CD4-positive, alpha-beta T cell treated with Interleukin-15 for 1 hour (primary cell): ENCODE measurements around the gene PTPN11.
"Not testable (repeated sequence)": the region's sequence is repeated elsewhere in the genome, so short reads cannot be mapped to it uniquely, and the experiment has no call there.

Experiments
- DNase-seq: peaks from one replicate; pipeline ENCODE4 v3.0.0-alpha.2; 2020

The PTPN11 gene

GRCh38 chr12:112457142-112457541, 38.4 kb downstream of the PTPN11 start:
- DNase-seq = not testable (repeated sequence)

DNA sequence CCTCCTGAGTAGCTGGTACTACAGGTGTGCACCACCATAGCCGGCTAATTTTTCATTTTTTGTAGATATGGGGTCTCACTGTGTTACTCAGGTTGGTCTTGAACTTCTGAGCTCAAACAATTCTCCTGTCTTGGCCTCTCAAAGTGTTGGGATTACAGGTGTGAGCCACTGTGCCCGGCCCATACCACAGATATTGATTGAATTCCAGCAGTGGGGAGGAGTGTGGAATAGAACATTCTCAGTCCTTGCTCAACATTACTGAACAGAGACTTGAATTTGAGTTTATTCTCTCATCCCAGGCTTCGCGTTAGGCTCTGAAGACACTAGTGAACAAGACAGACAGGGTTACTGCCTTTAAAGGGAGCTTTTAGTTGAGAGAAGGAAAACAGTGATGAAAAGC, 39.6 kb downstream of the PTPN11 start:
- DNase-seq = no peak

GRCh38 chr12:112458751-112459150, 40.0 kb downstream of the PTPN11 start:
- DNase-seq = no peak

DNA sequence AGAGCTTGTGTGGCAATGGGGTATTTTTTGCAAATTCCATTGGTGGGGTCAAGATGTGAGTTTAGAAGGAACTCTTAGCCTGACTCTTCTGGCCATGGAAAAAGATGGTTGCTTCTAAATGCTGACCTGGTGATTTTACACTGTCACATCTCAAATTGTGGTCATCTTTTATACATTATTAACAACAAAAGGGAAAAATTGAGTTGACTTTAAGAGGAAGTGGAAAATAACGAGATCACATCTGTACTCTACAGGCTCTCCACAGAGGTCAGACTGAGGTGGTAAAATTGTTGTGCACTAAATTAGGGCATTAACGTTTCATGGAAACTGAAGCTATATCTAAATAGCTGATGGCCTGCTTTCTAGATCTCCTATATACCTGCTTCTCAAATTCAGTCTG, 44.7 kb downstream of the PTPN11 start:
- DNase-seq = no peak

GRCh38 chr12:112464605-112465004, 45.9 kb downstream of the PTPN11 start:
- DNase-seq = no peak

DNA sequence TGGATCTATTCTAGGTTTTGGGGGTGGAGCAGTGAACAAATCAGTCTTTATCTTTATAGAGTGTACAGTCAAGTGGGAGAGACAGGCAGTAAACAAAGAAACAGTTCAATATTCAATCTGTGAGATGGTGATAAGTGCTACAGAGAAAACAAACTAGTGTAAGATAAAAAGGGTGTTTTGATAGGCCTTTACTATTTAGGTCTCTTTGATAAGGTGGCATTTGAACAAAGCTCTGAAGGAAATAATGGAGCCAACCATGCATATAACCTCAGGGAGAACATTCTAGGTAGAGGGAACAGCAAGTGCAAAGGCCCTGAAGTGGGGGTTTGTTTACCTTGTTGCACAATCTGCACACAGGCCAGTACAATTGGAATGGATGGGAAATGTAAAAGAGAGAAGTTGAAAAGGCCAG, 47.3 kb downstream of the PTPN11 start:
- no peak for DNase-seq

DNA sequence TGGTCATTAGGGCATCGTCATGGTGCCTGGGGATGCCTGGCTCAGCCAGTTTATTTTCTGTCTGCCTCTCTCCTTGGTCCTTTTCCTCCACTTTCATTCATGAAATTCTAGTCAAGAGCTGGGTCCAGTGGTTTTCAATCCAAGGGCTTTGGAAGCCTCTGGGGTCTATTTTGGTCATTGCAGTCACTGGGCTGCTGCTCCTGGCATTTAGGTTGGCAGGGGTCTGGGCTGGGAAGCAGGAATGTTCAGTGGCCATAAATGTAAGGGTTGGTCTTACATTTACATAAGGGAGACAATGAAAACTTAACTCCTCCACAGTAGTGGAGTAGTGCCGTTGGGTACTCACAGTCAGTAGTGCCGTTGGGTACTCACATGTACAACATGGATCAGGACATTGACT, 48.1 kb downstream of the PTPN11 start:
- DNase-seq = no peak

DNA sequence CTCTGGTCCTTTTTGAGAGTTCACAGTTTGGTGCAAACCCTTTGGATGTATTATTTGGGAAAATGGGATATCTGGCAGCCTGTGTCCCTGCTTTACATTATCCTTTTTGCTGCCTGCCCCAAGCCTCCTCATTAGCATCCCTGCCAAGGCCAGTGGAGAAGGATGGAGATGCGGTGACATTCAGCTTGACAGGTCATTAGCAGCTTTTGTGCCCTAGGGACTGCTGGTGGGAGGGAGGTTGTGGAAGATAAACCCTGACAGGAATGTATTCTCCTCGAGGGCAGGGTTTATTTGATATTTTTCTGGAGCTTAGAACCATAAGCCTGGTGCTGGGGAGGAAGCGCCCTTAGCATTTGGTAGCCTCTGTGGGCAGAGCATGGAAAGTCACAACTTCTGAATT, 49.3 kb downstream of the PTPN11 start:
- no peak for DNase-seq

DNA sequence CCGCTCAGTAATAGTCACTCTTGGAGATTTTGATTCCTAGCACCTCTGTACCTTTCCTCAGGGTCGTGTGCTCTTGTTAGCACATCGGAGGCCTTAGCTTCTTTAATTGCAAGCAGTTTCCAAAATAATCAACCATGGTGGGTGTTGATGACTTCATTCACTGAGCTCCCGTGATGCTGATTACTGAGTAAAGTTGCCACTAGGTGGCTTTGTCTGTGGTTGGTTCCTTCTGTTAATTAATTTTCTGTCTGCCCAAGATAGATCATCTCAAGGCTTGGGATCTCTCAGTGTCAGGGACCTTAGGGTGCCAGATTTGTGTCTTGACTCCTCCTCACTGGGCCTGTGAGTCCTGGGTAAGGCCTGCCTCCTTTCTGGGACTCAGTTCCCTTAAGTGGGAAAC, 54.3 kb downstream of the PTPN11 start:
- no peak for DNase-seq

DNA sequence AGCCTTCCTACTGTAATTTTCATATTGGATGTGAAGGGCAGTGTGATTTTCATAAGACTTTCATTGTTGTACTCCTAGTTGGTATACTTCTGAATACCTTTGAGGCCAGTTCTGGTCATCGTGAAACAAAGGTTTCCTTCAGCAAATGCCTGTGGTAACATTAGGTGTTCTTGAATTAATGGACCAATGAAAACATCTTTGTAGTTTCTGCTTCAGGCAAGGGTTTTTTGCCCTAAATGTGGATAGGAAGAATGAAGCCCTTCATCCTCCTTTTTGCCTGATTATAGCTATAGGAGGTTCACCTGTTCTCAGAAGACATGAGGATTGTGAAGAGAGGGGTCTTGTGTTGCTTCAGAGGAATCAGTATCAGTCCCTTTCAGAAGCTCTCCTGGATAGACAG, 60.7 kb downstream of the PTPN11 start:
- DNase-seq = no peak

DNA sequence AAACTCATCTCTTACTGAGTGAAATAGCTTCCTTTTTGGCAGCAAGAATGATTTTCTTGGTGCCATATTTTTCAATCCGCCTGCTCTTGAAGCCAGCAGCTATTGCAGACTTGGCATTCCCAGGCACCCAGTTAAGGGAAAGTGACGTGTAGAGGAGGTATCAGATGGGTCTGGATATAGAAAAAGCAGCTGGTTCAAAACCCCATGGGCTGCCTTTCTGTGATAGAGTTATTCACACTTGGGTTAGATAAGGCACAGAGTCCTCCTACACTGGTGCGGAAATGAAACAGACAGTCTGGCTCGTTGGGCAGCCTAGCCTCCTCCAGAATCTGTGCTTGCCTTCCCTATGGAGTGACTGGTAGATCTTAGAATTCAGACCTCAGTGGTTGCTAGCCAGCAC, 62.2 kb downstream of the PTPN11 start:
- no peak for DNase-seq

DNA sequence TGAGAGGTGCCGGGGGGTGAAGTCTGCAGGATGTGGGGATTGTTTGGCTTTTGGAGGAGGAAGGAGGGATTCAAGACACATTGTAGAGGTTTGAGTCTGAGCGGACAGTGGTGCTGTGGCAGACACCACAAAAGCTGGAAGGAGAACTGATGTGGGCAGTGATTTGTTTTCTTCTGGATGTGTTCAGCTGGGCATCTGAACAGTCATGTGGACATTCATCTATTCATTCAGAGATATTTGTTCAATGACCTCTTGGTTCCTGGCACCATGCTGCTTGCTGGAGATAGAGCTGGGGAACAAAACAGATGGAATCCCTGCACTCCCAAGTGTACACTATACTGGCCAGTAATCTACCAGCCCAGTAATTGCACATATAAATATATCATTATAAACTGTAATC, 64.0 kb downstream of the PTPN11 start:
- no peak for DNase-seq

DNA sequence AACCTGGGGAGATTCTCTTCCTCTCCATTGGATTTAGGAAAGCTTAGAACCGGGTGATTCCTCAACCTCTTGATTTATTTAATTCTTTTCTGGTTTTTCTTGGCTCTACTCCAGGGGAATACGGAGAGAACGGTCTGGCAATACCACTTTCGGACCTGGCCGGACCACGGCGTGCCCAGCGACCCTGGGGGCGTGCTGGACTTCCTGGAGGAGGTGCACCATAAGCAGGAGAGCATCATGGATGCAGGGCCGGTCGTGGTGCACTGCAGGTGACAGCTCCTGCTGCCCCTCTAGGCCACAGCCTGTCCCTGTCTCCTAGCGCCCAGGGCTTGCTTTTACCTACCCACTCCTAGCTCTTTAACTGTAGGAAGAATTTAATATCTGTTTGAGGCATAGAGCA, 67.6 kb downstream of the PTPN11 start:
- DNase-seq = no peak

GRCh38 chr12:112488257-112488876, 69.6 kb downstream of the PTPN11 start:
- no peak for DNase-seq

DNA sequence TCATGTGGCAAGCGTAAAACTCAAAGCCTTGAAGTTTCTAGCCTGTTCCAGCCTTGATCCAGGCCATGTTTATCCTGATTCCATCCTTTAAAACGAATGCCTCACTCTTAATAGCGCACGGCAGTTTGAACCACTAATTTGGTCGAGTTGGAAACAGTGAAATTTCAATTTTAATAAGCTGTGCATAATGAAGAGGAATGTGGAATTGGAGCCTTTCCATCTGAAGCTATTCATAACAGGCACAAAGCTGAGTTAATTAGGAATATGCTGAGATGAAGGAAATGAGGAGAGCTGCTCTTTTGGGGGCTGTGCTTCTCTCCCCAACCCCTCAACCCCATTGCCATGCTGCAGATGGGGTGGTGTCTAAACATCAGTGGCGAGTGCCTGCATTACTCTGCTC, 70.7 kb downstream of the PTPN11 start:
- DNase-seq = no peak

DNA sequence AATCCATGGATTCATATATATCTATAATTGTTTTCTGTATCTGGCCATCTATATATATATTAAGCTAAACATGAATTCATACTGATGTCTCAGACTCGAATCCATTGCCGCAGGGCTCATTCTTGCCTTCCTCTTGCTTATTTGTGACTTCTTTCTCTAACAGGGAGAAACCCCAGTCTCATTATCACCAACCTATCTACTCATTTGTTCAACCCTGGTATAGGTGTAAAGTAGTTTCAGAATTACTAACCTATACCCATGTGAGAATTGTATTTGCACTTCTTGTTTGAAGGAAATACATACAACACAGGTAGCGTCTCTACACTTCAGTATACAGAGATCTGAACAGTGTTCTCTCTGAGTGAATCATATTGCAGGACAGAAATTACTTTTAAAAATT, 77.7 kb downstream of the PTPN11 start:
- no peak for DNase-seq

DNA sequence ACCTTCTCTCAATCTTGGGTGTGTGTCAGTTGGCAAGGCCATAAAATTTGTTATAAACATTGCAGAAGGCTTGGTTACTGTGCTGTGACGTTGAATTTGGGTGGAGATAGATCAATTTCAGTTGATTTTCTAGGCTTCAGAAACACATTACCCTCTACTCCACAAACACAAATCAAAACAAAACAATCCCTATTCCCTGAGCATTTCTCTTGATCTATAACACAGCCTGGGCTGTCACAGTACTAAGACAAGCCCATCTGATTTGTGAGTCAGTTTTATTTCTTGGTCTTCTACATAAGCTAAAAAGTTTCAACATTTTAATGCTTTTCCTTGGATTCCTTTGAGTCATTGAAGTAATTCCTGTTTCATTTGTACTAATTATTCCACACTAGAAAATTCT, 79.8 kb downstream of the PTPN11 start:
- no peak for DNase-seq

DNA sequence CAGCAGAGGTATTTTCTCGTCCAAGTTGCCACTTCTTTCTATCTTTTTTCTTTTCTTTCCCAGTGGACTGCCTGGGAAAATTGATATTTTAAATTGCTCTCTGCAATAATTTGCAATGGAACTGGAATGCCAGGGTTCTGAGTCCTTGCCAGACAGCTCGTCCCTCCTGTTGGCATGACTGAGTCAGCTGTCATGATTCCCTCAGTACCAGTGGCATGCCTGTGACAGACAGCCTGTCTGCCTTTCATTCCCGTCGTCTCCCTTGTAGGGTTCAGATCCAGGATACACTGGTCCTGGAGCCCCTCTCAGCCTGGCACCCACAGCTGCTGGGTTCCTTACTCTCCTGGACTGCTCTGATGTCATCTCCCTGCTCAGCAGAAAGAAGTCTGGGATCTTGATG, 84.8 kb downstream of the PTPN11 start:
- DNase-seq = no peak

- no peak for DNase-seq
These were observed 87.9 kb downstream of the PTPN11 start for GRCh38 chr12:112506513-112507166.

- DNase-seq = no peak
These were observed 94.7 kb downstream of the PTPN11 start for GRCh38 chr12:112513471-112513870.

- DNase-seq = no peak
These were observed 95.7 kb downstream of the PTPN11 start for GRCh38 chr12:112514456-112514855.

GRCh38 chr12:112514926-112515642, 96.3 kb downstream of the PTPN11 start:
- DNase-seq = no peak

GRCh38 chr12:112515868-112516267, 97.1 kb downstream of the PTPN11 start:
- no peak for DNase-seq

DNA sequence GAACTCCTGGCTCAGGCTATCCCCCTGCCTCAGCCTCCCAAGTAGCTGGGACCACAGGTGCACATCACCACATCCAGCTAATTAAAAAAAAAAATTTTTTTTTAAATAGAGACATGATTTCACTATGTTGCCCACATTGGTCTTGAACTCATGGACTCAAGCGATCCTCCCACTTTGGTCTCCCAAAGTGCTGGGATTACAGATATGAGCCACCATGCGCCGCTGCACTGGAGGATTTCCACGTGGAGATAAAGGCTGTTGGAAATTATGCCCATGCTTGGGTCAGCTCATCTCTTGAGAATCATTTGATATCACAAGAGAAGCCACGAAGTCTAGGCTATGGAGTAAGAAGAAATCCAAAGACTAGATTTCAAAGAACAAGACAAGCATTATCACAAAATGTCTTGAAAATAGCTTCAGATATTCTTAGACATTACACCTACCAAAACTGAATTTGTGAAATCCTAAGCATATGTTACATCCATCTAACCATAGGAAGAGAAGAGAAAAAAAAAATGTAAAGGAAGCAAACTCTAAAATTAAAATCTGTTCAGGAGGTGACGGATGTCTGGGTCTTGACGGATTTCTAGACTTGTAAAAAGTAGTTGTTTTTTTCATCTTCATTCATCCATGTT, 99.1 kb downstream of the PTPN11 start:
- DNase-seq = no peak
